Endothelial cell of umbilical vein (primary cell): ENCODE data around the gene POMGNT2.

Experiments used
- JUN ChIP-seq: IDR thresholded peaks from 2 replicates; pipeline ENCODE4 v1.6.1; 2011; ENCODE audit warnings: borderline replicate concordance, low read depth; ENCODE audit not compliant: insufficient read length, insufficient read depth
- POLR2A ChIP-seq: IDR thresholded peaks from 2 replicates; pipeline ENCODE4 v1.6.1; 2012; ENCODE audit warnings: low read depth, mild to moderate bottlenecking, control low read depth, low read length
- POLR2AphosphoS5 ChIP-seq: IDR thresholded peaks from 2 replicates; pipeline ENCODE4 v1.6.1; 2012; ENCODE audit warnings: low read depth, mild to moderate bottlenecking, control low read depth, low read length, moderate library complexity; ENCODE audit not compliant: insufficient read depth
- TF ChIP-seq, protein P1 (sequence below), 2 donors: IDR thresholded peaks; 1 replicate in 1 of 2; 2 replicates in 1 of 2; pipeline ENCODE4 v1.5.1; 2011; ENCODE audit warnings: low read length in 2 of 2, mild to moderate bottlenecking in 2 of 2, moderate library complexity in 2 of 2, control low read depth in 1 of 2, inconsistent platforms in 1 of 2, low read depth in 1 of 2; ENCODE audit not compliant: insufficient read depth in 1 of 2; ENCODE audit errors: extremely low read depth in 1 of 2

DNA sequence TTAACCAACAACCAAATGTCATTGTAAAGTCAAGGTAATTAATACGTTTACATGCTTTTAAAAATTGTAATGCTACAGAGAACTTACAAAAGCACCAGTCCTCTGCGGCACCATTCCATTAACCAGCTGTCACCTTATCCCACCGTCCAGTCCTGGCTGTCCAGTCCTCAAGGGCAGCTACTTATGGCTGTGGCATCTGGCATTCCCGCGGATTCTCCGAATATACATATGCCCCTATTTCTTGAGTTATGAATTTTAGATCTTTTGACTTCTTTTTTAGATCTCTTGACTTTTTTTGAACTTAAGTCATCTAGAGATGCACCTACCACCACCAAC lies 382 bp upstream of the POMGNT2 start:
- TF ChIP-seq, protein P1, sequence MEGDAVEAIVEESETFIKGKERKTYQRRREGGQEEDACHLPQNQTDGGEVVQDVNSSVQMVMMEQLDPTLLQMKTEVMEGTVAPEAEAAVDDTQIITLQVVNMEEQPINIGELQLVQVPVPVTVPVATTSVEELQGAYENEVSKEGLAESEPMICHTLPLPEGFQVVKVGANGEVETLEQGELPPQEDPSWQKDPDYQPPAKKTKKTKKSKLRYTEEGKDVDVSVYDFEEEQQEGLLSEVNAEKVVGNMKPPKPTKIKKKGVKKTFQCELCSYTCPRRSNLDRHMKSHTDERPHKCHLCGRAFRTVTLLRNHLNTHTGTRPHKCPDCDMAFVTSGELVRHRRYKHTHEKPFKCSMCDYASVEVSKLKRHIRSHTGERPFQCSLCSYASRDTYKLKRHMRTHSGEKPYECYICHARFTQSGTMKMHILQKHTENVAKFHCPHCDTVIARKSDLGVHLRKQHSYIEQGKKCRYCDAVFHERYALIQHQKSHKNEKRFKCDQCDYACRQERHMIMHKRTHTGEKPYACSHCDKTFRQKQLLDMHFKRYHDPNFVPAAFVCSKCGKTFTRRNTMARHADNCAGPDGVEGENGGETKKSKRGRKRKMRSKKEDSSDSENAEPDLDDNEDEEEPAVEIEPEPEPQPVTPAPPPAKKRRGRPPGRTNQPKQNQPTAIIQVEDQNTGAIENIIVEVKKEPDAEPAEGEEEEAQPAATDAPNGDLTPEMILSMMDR (IDR thresholded peaks at IDR 0.05; ENCODE audit: extremely low read depth in 1 of 2, insufficient read depth in 1 of 2, low read depth in 1 of 2, low read length in 2 of 2): no peak
- no peak for TF ChIP-seq POLR2A
- no peak for TF ChIP-seq JUN
- TF ChIP-seq POLR2AphosphoS5: no peak
